Psoas muscle (tissue), 8 donors: Measurements from ENCODE around the gene TMEM52. TPM values are rescaled to one million over a fixed set of nuclear protein-coding genes. Genes with fewer than 3 reads are reported as not detected.
A peak's percentile ranks its signal among the peaks of the same experiment; 100 is the strongest.

ENCODE experiments used
- ATAC-seq, 4 donors: fragments of 200-7000 bp; cut with Tn5 transposase; one replicate each; pipeline ENCODE4 v1.9.1; 2020; ENCODE audit warnings: moderate library complexity in 3 of 4, mild to moderate bottlenecking in 2 of 4
- DNase-seq, 2 donors: peaks; one replicate each; pipeline ENCODE4 v3.0.0-alpha.2; 2020
- H3K27ac ChIP-seq: fragments of 200-600 bp; one replicate; pipeline ENCODE4 v1.8.0; 2022
- H3K27me3 ChIP-seq, 3 donors: fragments of 200-600 bp in 1 of 3; one replicate each; pipeline versions ENCODE4 v1.6.1 to v1.8.0; 2013 to 2022; ENCODE audit warnings: low read length in 2 of 3, mild to moderate bottlenecking in 2 of 3, moderate library complexity in 1 of 3; ENCODE audit not compliant: insufficient read depth in 3 of 3
- H3K36me3 ChIP-seq, 2 donors: fragments of 200-600 bp in 1 of 2; one replicate each; pipeline versions ENCODE4 v1.6.1 to v1.8.0; 2013 to 2022; ENCODE audit warnings: low read depth in 1 of 2, mild to moderate bottlenecking in 1 of 2, moderate library complexity in 1 of 2; ENCODE audit not compliant: insufficient read depth in 1 of 2
- H3K4me1 ChIP-seq: fragments of 200-600 bp; one replicate; pipeline ENCODE4 v1.8.0; 2022
- H3K4me3 ChIP-seq: fragments of 200-600 bp; one replicate; pipeline ENCODE4 v1.8.0; 2022; ENCODE audit warnings: mild to moderate bottlenecking
- H3K9me3 ChIP-seq: fragments of 200-600 bp; one replicate; pipeline ENCODE4 v1.8.0; 2022
- CTCF ChIP-seq: fragments of 200-600 bp; IDR thresholded peaks from one replicate; pipeline ENCODE4 v1.8.0; 2022; ENCODE audit warnings: antibody characterized with exemption
- WGBS, 3 donors: extraction: QIAGEN DNeasy Blood & Tissue Kit; methylation state at CpG; one replicate each; pipeline versions ENCODE4 v1.1.6 to v1.1.7; 2013; 5-methylcytosine and 5-hydroxymethylcytosine counted together
- intact Hi-C, 2 donors: fragments of 100-400 bp; cut with DNase I; formaldehyde crosslinking; loops; one replicate each; pipeline versions ENCODE4 v1.11.0 to v1.14.2; 2022
- polyA plus RNA-seq, 3 donors: library from polyadenylated mRNA; stranded (reverse); fragments of 200-250 nt; gene quantifications; one replicate each; pipeline ENCODE4 v1.2.3, GENCODE V29; 2013
- total RNA-seq, 4 donors: library from RNA; stranded (reverse); fragmentation: NEBNext Ultra II Directional in 2 of 4; extraction: Animal tissue kit (Norgen Biotek cat#: 25700) in 2 of 4; gene quantifications; one replicate each; pipeline versions ENCODE4 v1.2.1 to v1.2.4, GENCODE V29; 2021 to 2023
- donor health status: healthy with polysubstance abuse.
- donor health status: DM: no; HTN: no; CAD: no; lungs with moderate emphysema.
- donor health status: Bipolar disorder and iron deficiency.
- donor health status: healthy.
- donor health status: DM: yes; HTN: yes; CAD: no.
- donor health status: DM: no; HTN: no; CAD: no.
- donor health status: DM: no; HTN: no; CAD: no.
- donor health status: DM: yes; HTN: yes; CAD: no.

Gene TMEM52
- total and polyA plus RNA-seq, 7 donors = 37.2 to 137 (median 58.7) TPM

- H3K36me3 ChIP-seq = no peaks in the 10 kb centered on the region
- TF ChIP-seq CTCF = no peak
- intact Hi-C loops = no loop called here
- H3K9me3 ChIP-seq = no peaks in the 10 kb centered on the region
- no peak overlapping the region for H3K4me3 ChIP-seq
- no peaks in the 10 kb centered on the region for H3K27me3 ChIP-seq
- ATAC-seq = no peak
- 81 to 90% (median 87%) methylated on average over 4 to 6 of the region's 6 CpGs for WGBS, 3 donors
- no peak overlapping the region for H3K27ac ChIP-seq
- DNase-seq = peak in 1 of 2 donors; percentile 55
- H3K4me1 ChIP-seq = peaks cover 20% of the 10 kb centered on the region
Measured at GRCh38 chr1:1921459-1921862, 2.4 kb upstream of the TMEM52 start.

GRCh38 chr1:1920608-1921458 lies 1.8 kb upstream of the TMEM52 start:
- peaks cover 24% of the 10 kb centered on the region for H3K4me1 ChIP-seq
- no peaks in the 10 kb centered on the region for H3K36me3 ChIP-seq
- WGBS, 3 donors = 81 to 86% (median 81%) methylated on average over 27 of the region's 27 CpGs
- intact Hi-C loops = no loop called here
- H3K4me3 ChIP-seq = no peak overlapping the region
- no peaks in the 10 kb centered on the region for H3K27me3 ChIP-seq
- no peaks in the 10 kb centered on the region for H3K9me3 ChIP-seq
- TF ChIP-seq CTCF = no peak
- DNase-seq (peak in 1 of 2 donors; percentile 63), ATAC-seq (no peak)
- H3K27ac ChIP-seq = no peak overlapping the region

- peak in 1 of 2 donors; percentile 62 for DNase-seq
- Histone ChIP-seq H3K36me3 (no peaks in the 10 kb centered on the region), H3K27ac (peak overlapping the region; percentile 34), H3K4me1 (peaks cover 27% of the 10 kb centered on the region), H3K9me3 (no peaks in the 10 kb centered on the region), H3K27me3 (no peaks in the 10 kb centered on the region), H3K4me3 (peak overlapping the region; percentile 67)
- no peak for ATAC-seq
- intact Hi-C loops = no loop called here
- WGBS, 3 donors = 72 to 94% (median 76%) methylated on average over 5 to 6 of the region's 6 CpGs
- TF ChIP-seq CTCF = no peak
Measured at GRCh38 chr1:1920057-1920607, 1.1 kb upstream of the TMEM52 start.

- no peaks in the 10 kb centered on the region for H3K27me3 ChIP-seq
- H3K4me1 ChIP-seq = peaks cover 34% of the 10 kb centered on the region
- no peaks in the 10 kb centered on the region for H3K9me3 ChIP-seq
- 8 to 10% (median 9%) methylated on average over 55 to 62 of the region's 62 CpGs for WGBS, 3 donors
- H3K4me3 ChIP-seq = peak overlapping the region; percentile 67
- intact Hi-C loops = no loop called here
- H3K36me3 ChIP-seq = no peaks in the 10 kb centered on the region
- peak; percentile 99 to 100 for DNase-seq
- H3K27ac ChIP-seq = peak overlapping the region; percentile 85
- TF ChIP-seq CTCF = no peak
- peak; percentile 83 to 90 (median 84) for ATAC-seq
Measured at GRCh38 chr1:1919304-1920056, 401 bp upstream of the TMEM52 start.
